Prostate gland (tissue), 2 donors: ENCODE data around the gene PLA2G4C.

Experiments
- CTCF ChIP-seq, 4 experiments: fragments of 200-600 bp in 2 of 4; fragments of 450-650 bp in 2 of 4; sonication (generic) in 2 of 4; IDR thresholded peaks; 1 replicate in 3 of 4; 2 replicates in 1 of 4; pipeline ENCODE4 v1.5.1; 2016 to 2019; ENCODE audit warnings: antibody characterized with exemption in 4 of 4, mild to moderate bottlenecking in 2 of 4, moderate library complexity in 2 of 4
- POLR2A ChIP-seq: fragments of 450-650 bp; IDR thresholded peaks from one replicate; pipeline ENCODE4 v1.6.1; 2016; ENCODE audit warnings: antibody characterized with exemption, mild to moderate bottlenecking
- POLR2AphosphoS5 ChIP-seq: sonication (generic); formaldehyde crosslinking; IDR thresholded peaks from one replicate; pipeline ENCODE4 v1.6.1; 2017; ENCODE audit warnings: antibody characterized with exemption

- TF ChIP-seq CTCF (IDR thresholded peaks at IDR 0.05), result no peak
- TF ChIP-seq POLR2AphosphoS5, result no peak
- TF ChIP-seq POLR2A, result no peak
Measured at GRCh38 chr19:48051335-48052033, 59.1 kb downstream of the PLA2G4C start.
